ENCODE data around the gene CFAP53.
A peak's percentile ranks its signal among the peaks of the same experiment; 100 is the strongest.

The CFAP53 gene

GRCh38 chr18:50192995-50193795, 73.1 kb downstream of the CFAP53 start:
- no peaks in the 10 kb centered on the region for H3K9me2 ChIP-seq (replicated peaks; ENCODE audit: insufficient read depth, low read length)
- H3K36me3 ChIP-seq (replicated peaks; ENCODE audit: insufficient read depth, low read length): no peaks in the 10 kb centered on the region
- peak overlapping the region; percentile 61; the same call in 1 of the 2 replicates for H2AFZ ChIP-seq (ENCODE audit: low read length)
- H3F3A ChIP-seq (ENCODE audit: insufficient read depth, low read length): peaks cover 23% of the 10 kb centered on the region
- DNase-seq: no peak
- peak overlapping the region; percentile 82 for H3K9ac ChIP-seq (ENCODE audit: low read length)
- H3K4me3 ChIP-seq (ENCODE audit: low read length): peak overlapping the region; percentile 96
- peaks cover 40% of the 10 kb centered on the region for H3K4me1 ChIP-seq (ENCODE audit: low read length)
- 0 out of 2 replicates have a peak, but pooled peaks cover 5% of the 10 kb centered on the region for H3K27me3 ChIP-seq (replicated peaks; ENCODE audit: insufficient read depth, low read length)
- TF ChIP-seq EZH2phosphoT487 (IDR thresholded peaks at IDR 0.05; ENCODE audit: low read length) (no peak), CTCF (IDR thresholded peaks at IDR 0.05; ENCODE audit: low read length) (no peak), EZH2 (optimal IDR thresholded peaks at IDR 0.05; ENCODE audit: low read depth, low read length) (no peak)
- H3K79me2 ChIP-seq (ENCODE audit: low read length): peaks cover 56% of the 10 kb centered on the region
- H3K27ac ChIP-seq (ENCODE audit: low read length): no peak overlapping the region
- no peaks in the 10 kb centered on the region for H3K9me3 ChIP-seq (replicated peaks; ENCODE audit: insufficient read depth, low read length)
- no peaks in the 10 kb centered on the region for H4K20me1 ChIP-seq (ENCODE audit: insufficient read depth, low read length)
- peak overlapping the region; percentile 80 for H3K4me2 ChIP-seq (ENCODE audit: low read depth, low read length)

- Histone ChIP-seq H3K9ac (ENCODE audit: low read length) (no peak overlapping the region), H3K4me1 (ENCODE audit: low read length) (peaks cover 48% of the 10 kb centered on the region), H3K27me3 (replicated peaks; ENCODE audit: insufficient read depth, low read length) (0 out of 2 replicates have a peak, but pooled peaks cover 4% of the 10 kb centered on the region), H3K79me2 (ENCODE audit: low read length) (peaks cover 79% of the 10 kb centered on the region), H3K4me3 (ENCODE audit: low read length) (no peak overlapping the region), H4K20me1 (ENCODE audit: insufficient read depth, low read length) (no peaks in the 10 kb centered on the region), H3K36me3 (replicated peaks; ENCODE audit: insufficient read depth, low read length) (no peaks in the 10 kb centered on the region), H3K9me3 (replicated peaks; ENCODE audit: insufficient read depth, low read length) (no peaks in the 10 kb centered on the region), H2AFZ (ENCODE audit: low read length) (no peak overlapping the region), H3K9me2 (replicated peaks; ENCODE audit: insufficient read depth, low read length) (no peaks in the 10 kb centered on the region), H3K27ac (ENCODE audit: low read length) (0 out of 2 replicates have a peak overlapping the region, but pooled peaks have one; percentile 86), H3K4me2 (ENCODE audit: low read depth, low read length) (peak overlapping the region; percentile 66), H3F3A (ENCODE audit: insufficient read depth, low read length) (peaks cover 23% of the 10 kb centered on the region)
- no peak for DNase-seq
- TF ChIP-seq CTCF (IDR thresholded peaks at IDR 0.05; ENCODE audit: low read length): no peak
- TF ChIP-seq EZH2phosphoT487 (IDR thresholded peaks at IDR 0.05; ENCODE audit: low read length): no peak
- no peak for TF ChIP-seq EZH2 (optimal IDR thresholded peaks at IDR 0.05; ENCODE audit: low read depth, low read length)
Observed at GRCh38 chr18:50190926-50191325, 75.4 kb downstream of the CFAP53 start.

- Histone ChIP-seq H3K79me2 (ENCODE audit: low read length) (peaks cover 86% of the 10 kb centered on the region), H3K4me3 (ENCODE audit: low read length) (peak overlapping the region; percentile 2; the same call in 1 of the 2 replicates), H3K9me2 (replicated peaks; ENCODE audit: insufficient read depth, low read length) (no peaks in the 10 kb centered on the region), H3K36me3 (replicated peaks; ENCODE audit: insufficient read depth, low read length) (no peaks in the 10 kb centered on the region), H4K20me1 (ENCODE audit: insufficient read depth, low read length) (no peaks in the 10 kb centered on the region), H3K9me3 (replicated peaks; ENCODE audit: insufficient read depth, low read length) (no peaks in the 10 kb centered on the region), H2AFZ (ENCODE audit: low read length) (no peak overlapping the region), H3K4me1 (ENCODE audit: low read length) (peaks cover 48% of the 10 kb centered on the region), H3K27ac (ENCODE audit: low read length) (peak overlapping the region; percentile 86; the same call in 1 of the 2 replicates), H3K4me2 (ENCODE audit: low read depth, low read length) (peak overlapping the region; percentile 66), H3F3A (ENCODE audit: insufficient read depth, low read length) (peaks cover 23% of the 10 kb centered on the region), H3K27me3 (replicated peaks; ENCODE audit: insufficient read depth, low read length) (no peaks in the 10 kb centered on the region), H3K9ac (ENCODE audit: low read length) (peak overlapping the region; percentile 28; the same call in 1 of the 2 replicates)
- no peak for DNase-seq
- TF ChIP-seq EZH2phosphoT487 (IDR thresholded peaks at IDR 0.05; ENCODE audit: low read length) (no peak), CTCF (IDR thresholded peaks at IDR 0.05; ENCODE audit: low read length) (no peak)
Observed at GRCh38 chr18:50190236-50190635, 76.1 kb downstream of the CFAP53 start.
